ENCODE data around the gene TAS2R41. TPM values are rescaled to one million over a fixed set of nuclear protein-coding genes. Genes with fewer than 3 reads are reported as not detected.

Gene TAS2R41
- total RNA-seq, 1 experiment from 2014 or later: not detected

- H3K27me3 ChIP-seq (replicated peaks; ENCODE audit: insufficient read depth, low read depth, low read length, poor library complexity): peaks cover 8% of the 10 kb centered on the region
- intact Hi-C loops (cut with micrococcal nuclease; ENCODE audit: unreplicated experiment): no loop called here
- H3K4me3 ChIP-seq (ENCODE audit: low read depth, low read length, poor library complexity, severe bottlenecking): no peak overlapping the region
- no TSS peak for BruUV-seq (replicated peaks)
- H3K36me3 ChIP-seq (ENCODE audit: insufficient read depth, low read length, poor library complexity, severe bottlenecking): no peaks in the 10 kb centered on the region
- H3K9me3 ChIP-seq (ENCODE audit: low read depth, low read length, poor library complexity, severe bottlenecking): no peaks in the 10 kb centered on the region
- no peak for DNase-seq (ENCODE audit: low spot score)
- ChIA-PET POLR2A (ENCODE audit: low non-redundant PET) (no interaction called here), CTCF (no interaction called here)
- no peaks in the 10 kb centered on the region for H3K4me1 ChIP-seq (ENCODE audit: insufficient read depth, low read length, poor library complexity, severe bottlenecking)
- no peak for TF ChIP-seq CTCF (conservative IDR thresholded peaks at IDR 0.05; ENCODE audit: low read depth, low read length)
- TF ChIP-seq EZH2 (IDR thresholded peaks at IDR 0.05; ENCODE audit: borderline replicate concordance, low read depth, low read length, poor library complexity, severe bottlenecking): no peak
- no peak overlapping the region for H3K27ac ChIP-seq (ENCODE audit: low read depth, low read length, poor library complexity, severe bottlenecking)
Observed at GRCh38 chr7:143447466-143447865, 30.2 kb upstream of the TAS2R41 start.

GRCh38 chr7:143448429-143448828, 29.2 kb upstream of the TAS2R41 start:
- intact Hi-C loops (cut with micrococcal nuclease; ENCODE audit: unreplicated experiment): no loop called here
- H3K4me3 ChIP-seq (ENCODE audit: low read depth, low read length, poor library complexity, severe bottlenecking): no peak overlapping the region
- ChIA-PET CTCF (no interaction called here), POLR2A (ENCODE audit: low non-redundant PET) (no interaction called here)
- H3K27me3 ChIP-seq (replicated peaks; ENCODE audit: insufficient read depth, low read depth, low read length, poor library complexity): peaks cover 8% of the 10 kb centered on the region
- no peaks in the 10 kb centered on the region for H3K9me3 ChIP-seq (ENCODE audit: low read depth, low read length, poor library complexity, severe bottlenecking)
- BruUV-seq (replicated peaks): no TSS peak
- TF ChIP-seq EZH2 (IDR thresholded peaks at IDR 0.05; ENCODE audit: borderline replicate concordance, low read depth, low read length, poor library complexity, severe bottlenecking) (no peak), CTCF (conservative IDR thresholded peaks at IDR 0.05; ENCODE audit: low read depth, low read length) (no peak)
- no peak for DNase-seq (ENCODE audit: low spot score)
- no peaks in the 10 kb centered on the region for H3K4me1 ChIP-seq (ENCODE audit: insufficient read depth, low read length, poor library complexity, severe bottlenecking)
- no peaks in the 10 kb centered on the region for H3K36me3 ChIP-seq (ENCODE audit: insufficient read depth, low read length, poor library complexity, severe bottlenecking)
- H3K27ac ChIP-seq (ENCODE audit: low read depth, low read length, poor library complexity, severe bottlenecking): no peak overlapping the region

- no peak overlapping the region for H3K27ac ChIP-seq (ENCODE audit: low read depth, low read length, poor library complexity, severe bottlenecking)
- no peaks in the 10 kb centered on the region for H3K36me3 ChIP-seq (ENCODE audit: insufficient read depth, low read length, poor library complexity, severe bottlenecking)
- DNase-seq (ENCODE audit: low spot score): no peak
- ChIA-PET CTCF (no interaction called here), POLR2A (ENCODE audit: low non-redundant PET) (no interaction called here)
- no TSS peak for BruUV-seq (replicated peaks)
- TF ChIP-seq EZH2 (IDR thresholded peaks at IDR 0.05; ENCODE audit: borderline replicate concordance, low read depth, low read length, poor library complexity, severe bottlenecking): no peak
- TF ChIP-seq CTCF (conservative IDR thresholded peaks at IDR 0.05; ENCODE audit: low read depth, low read length): no peak
- H3K27me3 ChIP-seq (replicated peaks; ENCODE audit: insufficient read depth, low read depth, low read length, poor library complexity): peaks cover 8% of the 10 kb centered on the region
- no peaks in the 10 kb centered on the region for H3K9me3 ChIP-seq (ENCODE audit: low read depth, low read length, poor library complexity, severe bottlenecking)
- intact Hi-C loops (cut with micrococcal nuclease; ENCODE audit: unreplicated experiment): no loop called here
- no peak overlapping the region for H3K4me3 ChIP-seq (ENCODE audit: low read depth, low read length, poor library complexity, severe bottlenecking)
- no peaks in the 10 kb centered on the region for H3K4me1 ChIP-seq (ENCODE audit: insufficient read depth, low read length, poor library complexity, severe bottlenecking)
Observed at GRCh38 chr7:143449793-143450192, 27.9 kb upstream of the TAS2R41 start.
